K562 (cell line): ENCODE measurements around the gene KANK2. TPM values are rescaled to one million over a fixed set of nuclear protein-coding genes. Genes with fewer than 3 reads are reported as not detected.
A peak's percentile ranks its signal among the peaks of the same experiment; 100 is the strongest.

ENCODE experiments used
- ATAC-seq: fragments of 200-7000 bp; cut with Tn5 transposase; 3 replicates; pipeline ENCODE4 v1.9.1; 2020; ENCODE audit warnings: moderate library complexity
- BruUV-seq: library from RNA; stranded (reverse); fragments of 400-500 nt; replicated peaks from 2 replicates; lab custom pipeline; 2021; lab: Mats Ljungman, UMichigan
- CTCF ChIA-PET: fragments of 300-600 bp; formaldehyde crosslinking; extraction: SDS; loops from one replicate; lab custom pipeline; 2021; ENCODE audit warnings: low intra/inter-chr PET ratio; lab: Yijun Ruan, JAX
- POLR2A ChIA-PET: fragments of 300-600, 350-650 bp; sonication (Branson Sonifier 250); formaldehyde crosslinking; extraction: SDS; loops from one replicate; lab custom pipeline; 2021; ENCODE audit warnings: antibody characterized with exemption, inconsistent platforms; lab: Yijun Ruan, JAX
- DNase-seq, 4 experiments: peaks; one replicate each; pipeline versions ENCODE4 v3.0.0 to v3.0.0-alpha.2; 2011 to 2018; ENCODE audit warnings: low spot score in 3 of 4, mixed read lengths in 3 of 4; ENCODE audit errors: extremely low read depth in 1 of 4
- FAIRE-seq: peaks from 2 replicates; lab custom pipeline; 2011; peaks lifted over from hg19 to GRCh38; lab: Jason Lieb, UNC
- H2AFZ ChIP-seq: 2 replicates; pipeline ENCODE4 v1.6.0; 2011; ENCODE audit warnings: low read depth, low read length, control low read depth, inconsistent platforms
- H3K27ac ChIP-seq: fragments of 200-600 bp; 3 replicates; pipeline ENCODE4 v1.8.0; 2011; ENCODE audit warnings: low read depth, mild to moderate bottlenecking, control low read depth, inconsistent platforms, low read length, moderate library complexity, mixed read lengths; ENCODE audit errors: extremely low read depth
- H3K27me3 ChIP-seq, 2 experiments: fragments of 300-600 bp in 1 of 2; 2 replicates in 1 of 2; 3 replicates in 1 of 2; pipeline versions ENCODE4 v1.6.0 to v1.8.0; 2011; ENCODE audit warnings: inconsistent platforms in 2 of 2, low read length in 2 of 2, mild to moderate bottlenecking in 1 of 2, mixed read lengths in 1 of 2, moderate library complexity in 1 of 2; ENCODE audit not compliant: control insufficient read depth in 2 of 2, insufficient read depth in 2 of 2
- H3K36me3 ChIP-seq: fragments of 300-600 bp; 3 replicates; pipeline ENCODE4 v1.8.0; 2011; ENCODE audit warnings: mild to moderate bottlenecking, low read length, inconsistent platforms; ENCODE audit not compliant: control insufficient read depth, insufficient read depth
- H3K4me1 ChIP-seq, 2 experiments: fragments of 200-600 bp in 1 of 2; replicated peaks in 1 of 2; 2 replicates in 1 of 2; 3 replicates in 1 of 2; pipeline versions ENCODE4 v1.5.1 to v1.8.0; 2011; ENCODE audit warnings: inconsistent platforms in 2 of 2, low read length in 2 of 2, mild to moderate bottlenecking in 1 of 2, mixed read lengths in 1 of 2, moderate library complexity in 1 of 2; ENCODE audit not compliant: control insufficient read depth in 2 of 2, insufficient read depth in 2 of 2
- H3K4me2 ChIP-seq: 2 replicates; pipeline ENCODE4 v1.6.1; 2011; ENCODE audit warnings: low read length, control low read depth, inconsistent platforms, mixed read lengths; ENCODE audit not compliant: insufficient read depth
- H3K4me3 ChIP-seq: fragments of 200-600 bp; sonication (generic), shearing (Covaris generic); 2 replicates; pipeline ENCODE4 v1.5.1; 2016; ENCODE audit warnings: control low read depth, inconsistent platforms
- H3K79me2 ChIP-seq: fragments of 200-600 bp; 3 replicates; pipeline ENCODE4 v1.8.0; 2011; ENCODE audit warnings: low read length, inconsistent platforms; ENCODE audit not compliant: control insufficient read depth, insufficient read depth
- H3K9ac ChIP-seq, 2 experiments: 2 replicates each; pipeline versions ENCODE4 v1.6.0 to v1.6.1; 2011; ENCODE audit warnings: low read depth in 2 of 2, low read length in 2 of 2, control low read depth in 1 of 2, inconsistent platforms in 1 of 2, mild to moderate bottlenecking in 1 of 2, mixed read lengths in 1 of 2; ENCODE audit not compliant: insufficient read depth in 1 of 2
- H3K9me1 ChIP-seq: one replicate; pipeline ENCODE4 v1.6.0; 2011; ENCODE audit warnings: inconsistent platforms, mild to moderate bottlenecking, low read length, moderate library complexity; ENCODE audit not compliant: control insufficient read depth, insufficient read depth
- H3K9me3 ChIP-seq: replicated peaks from 2 replicates; pipeline ENCODE4 v1.5.1; 2011; ENCODE audit warnings: low read depth, low read length, inconsistent platforms; ENCODE audit not compliant: control insufficient read depth, insufficient read depth
- H4K20me1 ChIP-seq: replicated peaks from 2 replicates; pipeline ENCODE4 v1.6.1; 2011; ENCODE audit warnings: low read length, inconsistent platforms, mixed read lengths; ENCODE audit not compliant: control insufficient read depth, insufficient read depth
- CREB1 ChIP-seq, 2 experiments: sonication (generic) in 1 of 2; formaldehyde crosslinking in 1 of 2; IDR thresholded peaks; 2 replicates each; pipeline versions ENCODE4 v1.6.1 to v1.8.0; 2012 to 2022; ENCODE audit warnings: inconsistent platforms in 1 of 2, mild to moderate bottlenecking in 1 of 2, missing genetic modification reagents in 1 of 2, moderate library complexity in 1 of 2
- MAFF ChIP-seq: IDR thresholded peaks from 2 replicates; pipeline ENCODE4 v1.6.1; 2012; ENCODE audit warnings: low read length, improper control_type of control experiment
- PRPF4 ChIP-seq: fragments of 200-400 bp; formaldehyde crosslinking; IDR thresholded peaks from one replicate; pipeline ENCODE4 v1.6.1; 2017; ENCODE audit warnings: low read length, low read depth, mild to moderate bottlenecking; ENCODE audit not compliant: insufficient read depth, poor library complexity, severe bottlenecking
- RBM25 ChIP-seq: fragments of 200-400 bp; formaldehyde crosslinking; IDR thresholded peaks from 2 replicates; pipeline ENCODE4 v1.6.1; 2018; ENCODE audit warnings: low read length, low read depth, moderate library complexity; ENCODE audit not compliant: severe bottlenecking
- SMARCA5 ChIP-seq: fragments of 450-650 bp; IDR thresholded peaks from 2 replicates; pipeline ENCODE4 v1.6.1; 2016
- ZFP36 ChIP-seq: fragments of 150-350 bp; IDR thresholded peaks from 2 replicates; pipeline ENCODE4 v1.6.1; 2018; ENCODE audit warnings: low read length, low read depth; ENCODE audit not compliant: partially characterized antibody
- WGBS: fragments of 100-300 bp; shearing (Covaris generic); methylation state at CpG from one replicate; pipeline ENCODE4 v1.1.6; 2016; ENCODE audit warnings: low coverage, mixed read lengths; ENCODE audit not compliant: insufficient coverage; ENCODE audit errors: missing lambda C conversion rate; 5-methylcytosine and 5-hydroxymethylcytosine counted together
- in situ Hi-C: fragments of 300-500 bp; cut with MboI; formaldehyde crosslinking; loops from 4 replicates; pipeline ENCODE4 v1.15.0; 2018; ENCODE audit warnings: inconsistent platforms, mixed read lengths
- intact Hi-C: fragments of 100-400 bp; cut with micrococcal nuclease; formaldehyde crosslinking; loops from 2 replicates; pipeline ENCODE4 v1.14.2; 2022
- polyA plus RNA-seq, 8 experiments: library from polyadenylated mRNA; depleted of rRNA in 4 of 8; stranded (reverse) in 5 of 8; unstranded in 3 of 8; fragments of >200 nt; fragmentation: Nextera tagmentation in 2 of 8; fragmentation: Illumina TruSeq in 1 of 8; extraction: Ambion mirVana in 2 of 8; extraction: Trizol in 1 of 8; gene quantifications; 2 replicates each; pipeline versions ENCODE4 v1.2.1 to v1.2.3, GENCODE V29; 2011 to 2014; ENCODE audit warnings: inconsistent platforms in 1 of 8, missing spikeins in 1 of 8
- total RNA-seq, 7 experiments: library from RNA; depleted of rRNA in 6 of 7; stranded (reverse); fragments of >200 nt in 6 of 7; fragmentation: Illumina TruSeq in 2 of 7; extraction: Trizol in 2 of 7; gene quantifications; 2 replicates each; pipeline versions ENCODE4 v1.2.1 to v1.2.3, GENCODE V29; 2011 to 2021; ENCODE audit warnings: low replicate concordance in 1 of 7
- TF ChIP-seq, protein P1 (sequence below): fragments of 450-650 bp; IDR thresholded peaks from 2 replicates; pipeline ENCODE4 v1.6.1; 2018; ENCODE audit warnings: mild to moderate bottlenecking, low read depth; ENCODE audit not compliant: partially characterized antibody
- TF ChIP-seq, protein P2 (sequence below): fragments of 250-450 bp; sonication (Bioruptor Pico); IDR thresholded peaks from 2 replicates; pipeline ENCODE4 v1.5.0; 2020; ENCODE audit warnings: mild to moderate bottlenecking, borderline replicate concordance
- TF ChIP-seq, protein P3 (sequence below): fragments of 250-450 bp; sonication (Bioruptor Pico); IDR thresholded peaks from 2 replicates; pipeline ENCODE4 v1.8.0; 2021; ENCODE audit warnings: moderate library complexity, mild to moderate bottlenecking, inconsistent platforms

Gene KANK2
- total and polyA plus RNA-seq, 9 of the 15 experiments (the other 6 are each of a cell fraction or from before 2014, with no cell fraction given), result 4.4 to 47.8 (median 21.3) TPM

DNA sequence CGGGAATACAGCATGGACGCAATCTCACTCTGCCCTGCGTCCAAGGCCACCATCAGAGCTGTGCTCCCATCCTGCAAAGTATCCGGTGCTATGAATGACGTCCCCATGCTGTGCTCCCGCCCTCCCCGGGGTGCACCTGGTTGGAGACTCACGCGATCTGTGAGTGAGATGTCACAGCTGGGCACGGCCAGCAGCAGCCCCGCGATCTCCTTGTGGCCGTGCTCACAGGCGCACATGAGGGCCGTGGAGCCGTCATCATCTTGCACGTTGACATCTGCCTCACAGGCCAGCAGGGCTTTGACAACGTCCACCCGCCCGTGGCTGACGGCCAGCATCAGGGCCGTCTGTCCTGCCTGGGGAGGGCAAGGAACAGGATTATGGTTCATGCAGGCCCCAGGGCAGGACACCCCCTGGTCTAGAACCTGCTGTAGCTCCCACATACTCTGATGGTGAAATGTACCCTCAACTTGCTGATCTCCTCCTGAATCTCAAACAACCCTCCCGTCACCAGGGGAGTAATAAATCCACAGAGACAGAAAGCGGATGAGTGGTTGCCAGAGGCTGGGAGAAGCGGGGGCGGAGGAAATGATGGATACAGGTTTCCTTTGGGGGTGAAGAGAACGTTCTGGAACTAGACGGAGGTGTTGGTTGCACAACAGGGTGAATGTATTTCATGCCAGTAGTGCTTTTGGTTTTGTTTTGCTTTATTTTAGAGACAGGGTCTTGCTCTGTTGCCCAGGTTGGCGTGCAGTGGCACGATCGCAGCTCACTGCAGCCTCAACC lies 27.3 kb downstream of the KANK2 start:
- Histone ChIP-seq H3K9ac (peak overlapping the region in 1 of 2 experiments; percentile 58; a peak in 1 of 4 replicates), H3K36me3 (peaks cover 63% of the 10 kb centered on the region), H3K9me1 (no peaks in the 10 kb centered on the region)
- WGBS, result 93% methylated on average over 26 of the region's 31 CpGs
- ChIA-PET CTCF (no interaction called here), POLR2A (interaction anchor here (1.2 to 1.6 kb wide), 2 partner anchors 13 to 26 kb away, joined by 4 read pairs; no protein-coding TSS in a partner anchor)
- in situ Hi-C loops (no loop called here), intact Hi-C loops (no loop called here)
- TF ChIP-seq, protein P1, sequence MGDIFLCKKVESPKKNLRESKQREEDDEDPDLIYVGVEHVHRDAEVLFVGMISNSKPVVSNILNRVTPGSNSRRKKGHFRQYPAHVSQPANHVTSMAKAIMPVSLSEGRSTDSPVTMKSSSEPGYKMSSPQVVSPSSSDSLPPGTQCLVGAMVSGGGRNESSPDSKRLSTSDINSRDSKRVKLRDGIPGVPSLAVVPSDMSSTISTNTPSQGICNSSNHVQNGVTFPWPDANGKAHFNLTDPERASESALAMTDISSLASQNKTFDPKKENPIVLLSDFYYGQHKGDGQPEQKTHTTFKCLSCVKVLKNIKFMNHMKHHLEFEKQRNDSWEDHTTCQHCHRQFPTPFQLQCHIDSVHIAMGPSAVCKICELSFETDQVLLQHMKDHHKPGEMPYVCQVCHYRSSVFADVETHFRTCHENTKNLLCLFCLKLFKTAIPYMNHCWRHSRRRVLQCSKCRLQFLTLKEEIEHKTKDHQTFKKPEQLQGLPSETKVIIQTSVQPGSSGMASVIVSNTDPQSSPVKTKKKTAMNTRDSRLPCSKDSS, result no peak
- TF ChIP-seq PRPF4, result no peak
- TF ChIP-seq ZFP36, result peak; percentile 49
- TF ChIP-seq SMARCA5, result no peak
- TF ChIP-seq, protein P2, sequence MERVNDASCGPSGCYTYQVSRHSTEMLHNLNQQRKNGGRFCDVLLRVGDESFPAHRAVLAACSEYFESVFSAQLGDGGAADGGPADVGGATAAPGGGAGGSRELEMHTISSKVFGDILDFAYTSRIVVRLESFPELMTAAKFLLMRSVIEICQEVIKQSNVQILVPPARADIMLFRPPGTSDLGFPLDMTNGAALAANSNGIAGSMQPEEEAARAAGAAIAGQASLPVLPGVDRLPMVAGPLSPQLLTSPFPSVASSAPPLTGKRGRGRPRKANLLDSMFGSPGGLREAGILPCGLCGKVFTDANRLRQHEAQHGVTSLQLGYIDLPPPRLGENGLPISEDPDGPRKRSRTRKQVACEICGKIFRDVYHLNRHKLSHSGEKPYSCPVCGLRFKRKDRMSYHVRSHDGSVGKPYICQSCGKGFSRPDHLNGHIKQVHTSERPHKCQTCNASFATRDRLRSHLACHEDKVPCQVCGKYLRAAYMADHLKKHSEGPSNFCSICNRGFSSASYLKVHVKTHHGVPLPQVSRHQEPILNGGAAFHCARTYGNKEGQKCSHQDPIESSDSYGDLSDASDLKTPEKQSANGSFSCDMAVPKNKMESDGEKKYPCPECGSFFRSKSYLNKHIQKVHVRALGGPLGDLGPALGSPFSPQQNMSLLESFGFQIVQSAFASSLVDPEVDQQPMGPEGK (CRISPR knock-in tag), result no peak
- no peak for TF ChIP-seq CREB1 (IDR thresholded peaks at IDR 0.05)
- no peak for TF ChIP-seq CREB1 (CRISPR knock-in tag; IDR thresholded peaks at IDR 0.05)
- TF ChIP-seq RBM25, result peak; percentile 21
- TF ChIP-seq, protein P3, sequence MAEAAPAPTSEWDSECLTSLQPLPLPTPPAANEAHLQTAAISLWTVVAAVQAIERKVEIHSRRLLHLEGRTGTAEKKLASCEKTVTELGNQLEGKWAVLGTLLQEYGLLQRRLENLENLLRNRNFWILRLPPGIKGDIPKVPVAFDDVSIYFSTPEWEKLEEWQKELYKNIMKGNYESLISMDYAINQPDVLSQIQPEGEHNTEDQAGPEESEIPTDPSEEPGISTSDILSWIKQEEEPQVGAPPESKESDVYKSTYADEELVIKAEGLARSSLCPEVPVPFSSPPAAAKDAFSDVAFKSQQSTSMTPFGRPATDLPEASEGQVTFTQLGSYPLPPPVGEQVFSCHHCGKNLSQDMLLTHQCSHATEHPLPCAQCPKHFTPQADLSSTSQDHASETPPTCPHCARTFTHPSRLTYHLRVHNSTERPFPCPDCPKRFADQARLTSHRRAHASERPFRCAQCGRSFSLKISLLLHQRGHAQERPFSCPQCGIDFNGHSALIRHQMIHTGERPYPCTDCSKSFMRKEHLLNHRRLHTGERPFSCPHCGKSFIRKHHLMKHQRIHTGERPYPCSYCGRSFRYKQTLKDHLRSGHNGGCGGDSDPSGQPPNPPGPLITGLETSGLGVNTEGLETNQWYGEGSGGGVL (CRISPR knock-in tag), result no peak
- no peak for TF ChIP-seq MAFF
- TF ChIP-seq, all 486 proteins: peak for 2
- no TSS peak for BruUV-seq
- H3K27ac ChIP-seq, result no peak overlapping the region
- H3K4me3 ChIP-seq, result no peak overlapping the region
- DNase-seq, result no peak
- H3K4me2 ChIP-seq, result no peak overlapping the region
- FAIRE-seq, result no peak
- H4K20me1 ChIP-seq, result no peaks in the 10 kb centered on the region
- ATAC-seq, result no peak
- no peaks in the 10 kb centered on the region for H3K27me3 ChIP-seq
- H3K9me3 ChIP-seq, result no peaks in the 10 kb centered on the region
- H2AFZ ChIP-seq, result no peak overlapping the region
- H3K4me1 ChIP-seq, result peaks cover 0 to 3% of the 10 kb centered on the region in 2 experiments; a peak in 1 of 5 replicates
- H3K79me2 ChIP-seq, result no peaks in the 10 kb centered on the region
